Umbilical cord (tissue), 2 donors: Measurements from ENCODE around the gene CXCR5. TPM values are rescaled to one million over a fixed set of nuclear protein-coding genes. Genes with fewer than 3 reads are reported as not detected.

Source experiments
- DNase-seq: peaks from one replicate; pipeline ENCODE4 v3.0.0-alpha.2; 2015; ENCODE audit warnings: low spot score
- total RNA-seq: library from RNA; depleted of rRNA; stranded (reverse); fragments of >200 nt; gene quantifications from one replicate; pipeline ENCODE4 v1.2.3, GENCODE V29; 2014; ENCODE audit warnings: low replicate concordance; ENCODE audit not compliant: insufficient read depth

CXCR5 gene
- total RNA-seq, 1 donor from 2014 or later: 0.48 TPM

DNA sequence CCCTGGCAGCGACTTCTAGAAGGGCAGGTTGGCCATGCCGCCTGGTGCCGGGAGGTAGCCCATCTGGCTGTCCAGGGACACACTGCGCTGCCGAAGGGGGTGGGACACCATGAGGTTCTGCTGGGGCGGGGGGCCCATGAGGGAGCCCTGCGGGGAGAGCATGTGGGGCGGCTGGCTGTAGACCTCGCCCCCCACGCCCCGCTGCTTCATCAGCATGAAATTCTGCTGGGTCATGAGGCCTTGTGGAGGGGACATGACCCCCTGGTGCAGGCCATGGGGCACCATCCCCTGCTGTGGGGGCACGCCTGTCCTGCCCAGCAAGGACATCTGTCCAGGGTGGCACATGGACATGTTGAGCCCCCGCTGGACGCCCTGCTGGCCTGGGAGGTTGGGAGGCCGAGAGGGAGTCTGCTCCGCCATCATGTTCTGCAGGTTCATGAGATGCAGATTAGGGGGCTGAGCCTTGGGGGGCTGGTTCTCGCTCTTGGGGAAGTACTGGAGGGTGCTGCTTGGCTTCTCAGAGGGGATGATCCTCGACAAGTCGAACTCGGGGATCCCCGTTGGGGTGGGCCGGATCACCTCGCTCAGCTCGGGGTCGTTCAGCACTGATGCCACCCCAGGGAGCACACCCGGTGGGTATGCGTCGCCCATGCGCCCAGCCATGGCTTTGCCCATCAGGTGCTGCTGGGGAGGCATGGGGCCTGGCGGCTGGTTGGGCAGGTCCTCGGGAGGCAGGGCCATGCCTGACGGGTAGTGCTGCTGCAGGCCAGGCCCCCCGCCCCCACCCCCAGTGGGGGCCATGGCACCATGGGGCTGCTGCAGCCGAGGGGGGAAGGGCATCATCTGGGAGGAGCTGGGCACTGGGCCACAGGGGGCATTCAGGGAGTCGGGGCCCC is 15.0 kb downstream of the CXCR5 start:
- no peak for DNase-seq

GRCh38 chr11:118899296-118899688 is 15.6 kb downstream of the CXCR5 start:
- no peak for DNase-seq

- no peak for DNase-seq
These were observed 16.1 kb downstream of the CXCR5 start for GRCh38 chr11:118899706-118900360.

DNA sequence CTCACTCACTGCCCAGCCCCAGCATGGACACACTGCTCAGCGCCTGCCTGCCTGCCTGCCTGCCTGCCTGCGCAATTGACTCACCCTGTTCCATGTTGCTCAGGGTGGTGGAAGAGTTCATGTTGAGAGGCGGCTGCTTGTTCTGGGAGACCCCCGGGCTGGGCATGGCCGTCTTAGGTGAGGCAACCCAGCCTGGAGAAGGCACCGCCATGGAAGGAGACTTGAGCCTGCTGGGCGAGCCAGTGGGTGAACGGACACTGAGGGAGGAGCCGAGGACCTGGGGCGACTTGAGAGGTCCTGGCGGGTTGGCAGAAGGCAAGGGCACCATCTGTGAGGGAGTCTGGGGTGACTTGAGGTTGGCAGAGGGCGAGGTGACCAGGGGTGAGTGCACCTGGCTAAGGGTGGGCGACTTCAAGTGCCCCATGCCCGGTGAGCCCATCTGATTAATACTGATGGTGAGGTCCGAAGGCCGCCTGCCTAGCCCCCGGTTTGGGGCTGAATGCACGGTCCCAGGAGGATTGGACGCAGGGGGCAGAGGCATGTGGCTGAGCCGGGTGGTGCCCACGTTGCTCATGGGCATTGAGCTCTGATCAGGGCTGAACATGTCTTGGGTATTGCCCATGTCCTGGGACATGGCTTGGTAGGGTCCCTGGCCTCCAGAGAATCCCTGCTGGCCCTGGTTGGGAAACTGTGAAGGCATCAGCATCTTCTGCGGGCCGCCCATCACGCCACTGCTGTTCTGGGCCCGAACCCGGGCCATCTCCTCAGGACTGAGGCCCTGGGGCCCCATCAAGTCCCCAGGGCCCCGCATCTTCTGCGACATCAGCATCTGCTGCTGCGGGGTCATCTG is 17.1 kb downstream of the CXCR5 start:
- DNase-seq: no peak

- DNase-seq: no peak
These were observed 18.0 kb downstream of the CXCR5 start for GRCh38 chr11:118901494-118902335.

- DNase-seq: no peak
These were observed 18.9 kb downstream of the CXCR5 start for GRCh38 chr11:118902336-118903203.

DNA sequence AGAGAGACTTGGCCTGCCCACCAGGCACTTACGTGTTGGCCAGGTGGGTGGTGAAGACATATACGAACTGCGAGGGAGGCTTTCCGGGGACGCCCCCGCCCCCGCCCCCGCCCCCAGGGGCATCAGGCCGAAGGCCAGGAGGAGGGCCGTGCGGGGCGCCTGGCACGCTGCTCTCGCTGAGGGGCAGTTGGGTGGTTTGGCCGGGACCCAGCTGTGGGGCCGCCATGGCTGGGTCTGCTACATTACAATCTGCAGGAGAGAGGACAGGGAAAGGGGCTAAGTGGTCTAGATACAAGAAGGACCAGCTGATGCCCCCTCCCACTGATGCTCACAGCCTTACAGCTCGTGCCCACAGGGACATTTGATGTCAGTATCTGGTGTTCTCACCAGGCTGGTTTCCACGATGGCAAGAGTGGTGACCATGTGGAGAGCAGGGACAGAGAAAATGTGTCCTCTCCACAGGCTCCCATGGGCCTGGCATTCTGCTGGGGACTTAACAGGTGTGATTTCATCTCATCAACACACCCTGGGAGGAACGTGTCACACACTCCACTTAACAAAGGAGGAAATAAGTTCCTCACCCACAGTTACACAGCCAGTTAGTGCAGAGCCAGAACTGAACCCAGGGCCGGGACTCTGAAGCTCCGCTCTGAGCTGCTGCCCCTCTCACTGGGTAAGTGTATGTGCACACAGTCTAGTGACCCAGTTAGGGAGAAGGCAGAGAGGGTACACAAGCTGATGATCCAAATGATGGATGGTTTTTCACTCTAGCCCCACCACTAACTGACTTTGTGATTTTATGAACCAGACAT is 19.7 kb downstream of the CXCR5 start:
- DNase-seq: no peak

GRCh38 chr11:118907051-118908042 is 23.7 kb downstream of the CXCR5 start:
- DNase-seq: peak; percentile 79

GRCh38 chr11:118908264-118908663 is 24.6 kb downstream of the CXCR5 start:
- DNase-seq: no peak

- peak; percentile 97 for DNase-seq
These were observed 25.4 kb downstream of the CXCR5 start for GRCh38 chr11:118908901-118909618.

GRCh38 chr11:118909619-118910308 is 26.1 kb downstream of the CXCR5 start:
- no peak for DNase-seq

- DNase-seq: peak; percentile 92
These were observed 26.8 kb downstream of the CXCR5 start for GRCh38 chr11:118910309-118911112.

- DNase-seq: no peak
These were observed 27.6 kb downstream of the CXCR5 start for GRCh38 chr11:118911113-118911879.

GRCh38 chr11:118911880-118912741 is 28.4 kb downstream of the CXCR5 start:
- DNase-seq: peak; percentile 93
